Stomach smooth muscle (tissue), 2 donors: ENCODE measurements around the gene SLBP.

ENCODE experiments used
- H3K27ac ChIP-seq: one replicate; pipeline ENCODE4 v1.7.0; 2013; ENCODE audit warnings: mild to moderate bottlenecking, low read length, inconsistent platforms
- H3K27me3 ChIP-seq, 2 donors: one replicate each; pipeline ENCODE4 v1.7.0; 2013; ENCODE audit warnings: low read length in 2 of 2; ENCODE audit not compliant: insufficient read depth in 2 of 2, control insufficient read depth in 1 of 2
- H3K36me3 ChIP-seq, 2 donors: one replicate each; pipeline ENCODE4 v1.7.0; 2013; ENCODE audit warnings: low read length in 2 of 2; ENCODE audit not compliant: control insufficient read depth in 2 of 2, insufficient read depth in 2 of 2
- H3K4me1 ChIP-seq: one replicate; pipeline ENCODE4 v1.7.0; 2013; ENCODE audit warnings: low read length; ENCODE audit not compliant: control insufficient read depth, insufficient read depth
- H3K4me3 ChIP-seq, 2 donors: one replicate each; pipeline ENCODE4 v1.7.0; 2013; ENCODE audit warnings: low read length in 2 of 2
- H3K9ac ChIP-seq, 2 donors: one replicate each; pipeline ENCODE4 v1.7.0; 2013; ENCODE audit warnings: low read length in 2 of 2, mild to moderate bottlenecking in 1 of 2
- H3K9me3 ChIP-seq, 2 donors: one replicate each; pipeline ENCODE4 v1.7.0; 2013; ENCODE audit warnings: low read length in 2 of 2; ENCODE audit not compliant: control insufficient read depth in 2 of 2
- donor health status: healthy.
- donor health status: Pancreatic carcinoma.

SLBP gene

DNA sequence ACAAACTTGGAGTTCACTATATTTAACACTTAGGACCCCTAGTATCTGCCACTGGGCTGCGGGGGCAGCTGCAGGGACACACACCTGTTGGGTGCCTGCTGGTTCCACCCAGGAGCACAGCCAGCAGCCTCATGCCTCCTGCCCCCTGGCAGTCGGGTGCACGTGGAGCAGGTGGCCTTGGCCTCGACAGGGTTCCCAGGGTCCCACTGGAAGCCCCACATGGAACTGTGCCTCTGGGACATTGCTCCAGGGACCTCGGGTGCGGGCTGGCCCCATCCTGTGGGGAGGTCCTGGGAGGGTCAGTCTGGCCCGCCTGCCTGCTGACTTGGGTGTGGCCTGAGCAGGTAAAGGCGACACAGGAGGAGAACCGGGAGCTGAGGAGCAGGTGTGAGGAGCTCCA lies 27.2 kb upstream of the SLBP start:
- peaks cover 4 to 12% of the 10 kb centered on the region in 2 donors for H3K36me3 ChIP-seq

GRCh38 chr4:1738410-1738809 lies 26.3 kb upstream of the SLBP start:
- H3K27ac ChIP-seq = no peak overlapping the region
- H3K36me3 ChIP-seq = peaks cover 4 to 12% of the 10 kb centered on the region in 2 donors
- H3K27me3 ChIP-seq = no peaks in the 10 kb centered on the region
- peaks cover 0 to 9% of the 10 kb centered on the region in 2 donors for H3K9me3 ChIP-seq
- no peak overlapping the region for H3K4me3 ChIP-seq
- H3K9ac ChIP-seq = no peak overlapping the region
- H3K4me1 ChIP-seq = no peaks in the 10 kb centered on the region

More for the DNA sequence above, 27.2 kb upstream of the SLBP start:
- Histone ChIP-seq H3K9me3 (peaks cover 0 to 9% of the 10 kb centered on the region in 2 donors), H3K27ac (no peak overlapping the region), H3K27me3 (no peaks in the 10 kb centered on the region), H3K4me3 (no peak overlapping the region), H3K4me1 (no peaks in the 10 kb centered on the region), H3K9ac (no peak overlapping the region)

DNA sequence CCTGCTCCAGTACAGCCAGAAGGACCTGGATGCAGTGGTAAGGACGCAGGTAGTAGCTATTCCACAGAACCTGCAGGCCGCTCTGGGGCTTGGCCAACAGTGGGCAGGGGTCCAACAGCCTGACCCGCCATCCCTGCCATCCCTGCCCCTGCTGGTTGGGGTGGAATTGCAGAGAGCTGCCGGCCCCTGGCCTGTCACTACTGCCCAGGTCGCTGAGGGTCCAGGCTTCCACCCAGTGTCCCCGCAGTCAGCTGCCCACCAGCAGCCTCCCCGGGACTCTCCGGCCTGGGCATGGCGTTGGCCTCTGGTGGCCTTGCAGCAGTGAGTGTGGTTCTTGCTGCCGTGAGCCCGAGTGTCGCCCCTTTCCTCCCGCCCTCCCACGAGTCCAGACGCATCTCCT lies 25.5 kb upstream of the SLBP start:
- Histone ChIP-seq H3K9me3 (peaks cover 0 to 9% of the 10 kb centered on the region in 2 donors), H3K36me3 (peaks cover 4 to 12% of the 10 kb centered on the region in 2 donors), H3K27me3 (no peaks in the 10 kb centered on the region), H3K9ac (no peak overlapping the region), H3K4me3 (no peak overlapping the region), H3K4me1 (no peaks in the 10 kb centered on the region), H3K27ac (no peak overlapping the region)

GRCh38 chr4:1736812-1737211 lies 24.7 kb upstream of the SLBP start:
- Histone ChIP-seq H3K36me3 (peaks cover 6 to 12% of the 10 kb centered on the region in 2 donors), H3K4me3 (no peak overlapping the region)

DNA sequence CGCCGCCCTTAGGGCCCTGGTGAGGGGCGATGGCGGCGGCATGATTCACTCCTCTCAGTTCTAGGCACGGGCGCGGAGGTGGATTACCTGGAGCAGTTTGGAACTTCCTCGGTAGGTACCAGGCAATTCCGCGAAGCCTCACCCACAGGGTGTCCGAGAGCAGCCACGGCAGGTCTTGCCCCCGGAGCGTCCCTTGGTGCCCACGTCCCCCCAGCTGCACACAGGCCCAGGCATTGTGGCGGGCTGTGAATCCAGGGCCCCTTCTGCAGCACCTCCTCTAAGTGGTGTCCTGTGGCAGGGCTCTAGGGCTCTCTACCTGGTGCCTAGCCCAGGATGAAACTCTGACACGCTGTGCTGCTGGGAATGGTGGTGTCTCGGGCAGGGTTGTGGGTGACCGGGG lies 23.1 kb upstream of the SLBP start:
- Histone ChIP-seq H3K27me3 (no peaks in the 10 kb centered on the region), H3K9me3 (peaks cover 0 to 9% of the 10 kb centered on the region in 2 donors), H3K4me3 (no peak overlapping the region), H3K4me1 (no peaks in the 10 kb centered on the region), H3K36me3 (peaks cover 12% of the 10 kb centered on the region in 2 donors), H3K9ac (no peak overlapping the region), H3K27ac (no peak overlapping the region)

More at GRCh38 chr4:1736812-1737211, 24.7 kb upstream of the SLBP start:
- no peaks in the 10 kb centered on the region for H3K27me3 ChIP-seq
- H3K9ac ChIP-seq = no peak overlapping the region
- H3K27ac ChIP-seq = no peak overlapping the region
- peaks cover 0 to 9% of the 10 kb centered on the region in 2 donors for H3K9me3 ChIP-seq
- no peaks in the 10 kb centered on the region for H3K4me1 ChIP-seq

- Histone ChIP-seq H3K36me3 (peaks cover 12 to 14% of the 10 kb centered on the region in 2 donors), H3K4me3 (no peak overlapping the region), H3K4me1 (no peaks in the 10 kb centered on the region), H3K27me3 (no peaks in the 10 kb centered on the region), H3K9me3 (peaks cover 0 to under 1% of the 10 kb centered on the region in 2 donors), H3K27ac (no peak overlapping the region), H3K9ac (no peak overlapping the region)
These were observed 20.8 kb upstream of the SLBP start for GRCh38 chr4:1732911-1733310.

DNA sequence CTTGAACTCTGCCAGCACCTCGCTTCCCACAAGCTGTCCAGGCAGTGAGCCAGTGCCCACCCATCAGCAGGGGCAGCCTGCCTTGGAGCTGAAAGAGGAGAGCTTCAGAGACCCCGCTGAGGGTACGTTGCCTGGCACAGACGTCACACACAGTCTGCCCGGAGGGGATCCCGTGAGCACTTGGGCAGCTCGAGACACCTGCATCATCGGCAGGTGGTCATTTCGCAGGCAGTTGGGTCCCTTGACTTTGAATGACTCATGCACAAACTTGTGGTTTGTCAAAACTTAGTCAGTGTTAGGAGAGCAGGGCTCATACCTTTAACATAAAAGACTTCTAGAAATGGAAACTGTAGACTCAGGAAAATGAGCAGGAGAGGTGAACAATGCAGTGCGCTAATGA lies 19.1 kb upstream of the SLBP start:
- H3K36me3 ChIP-seq = peaks cover 7 to 14% of the 10 kb centered on the region in 2 donors

DNA sequence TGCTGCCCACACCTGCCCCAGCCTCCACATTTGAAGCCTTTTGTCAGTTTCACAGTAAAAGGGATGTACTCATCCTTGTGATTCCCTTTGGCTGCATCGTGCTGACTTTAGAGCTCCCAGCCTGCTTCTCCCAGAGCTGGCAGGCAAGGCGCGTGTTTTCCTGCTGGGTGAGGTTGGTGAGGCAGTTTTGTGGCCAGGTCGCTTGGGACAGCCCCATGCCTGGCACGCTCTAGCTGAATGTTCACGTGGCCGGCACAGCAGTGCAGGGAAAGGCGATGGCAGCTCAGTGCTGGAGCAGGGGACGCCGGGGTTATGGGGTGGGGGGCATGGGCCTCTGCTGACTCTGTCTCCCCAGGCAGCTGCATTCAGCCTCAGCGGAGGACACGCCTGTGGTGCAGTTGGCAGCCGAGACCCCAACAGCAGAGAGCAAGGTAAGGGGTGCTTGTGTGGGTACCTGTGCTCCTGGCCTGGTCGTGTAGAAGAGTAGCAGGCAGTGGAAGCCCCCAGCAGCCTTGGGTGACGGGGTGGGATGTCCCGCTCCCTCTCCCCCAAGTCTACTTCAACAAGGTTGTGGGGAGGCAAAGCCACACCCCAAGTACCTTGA lies 18.5 kb upstream of the SLBP start:
- Histone ChIP-seq H3K36me3 (peaks cover 8 to 15% of the 10 kb centered on the region in 2 donors), H3K9me3 (no peaks in the 10 kb centered on the region), H3K9ac (no peak overlapping the region), H3K4me1 (peaks cover 2% of the 10 kb centered on the region), H3K27me3 (no peaks in the 10 kb centered on the region), H3K4me3 (no peak overlapping the region), H3K27ac (no peak overlapping the region)

More for the DNA sequence above, 19.1 kb upstream of the SLBP start:
- Histone ChIP-seq H3K27ac (no peak overlapping the region), H3K9me3 (no peaks in the 10 kb centered on the region), H3K27me3 (no peaks in the 10 kb centered on the region), H3K4me1 (peaks cover 2% of the 10 kb centered on the region), H3K4me3 (no peak overlapping the region), H3K9ac (no peak overlapping the region)

- no peaks in the 10 kb centered on the region for H3K9me3 ChIP-seq
- no peak overlapping the region for H3K9ac ChIP-seq
- H3K4me1 ChIP-seq = peaks cover 5% of the 10 kb centered on the region
- H3K36me3 ChIP-seq = peaks cover 10 to 21% of the 10 kb centered on the region in 2 donors
- H3K4me3 ChIP-seq = no peak overlapping the region
- H3K27ac ChIP-seq = no peak overlapping the region
- no peaks in the 10 kb centered on the region for H3K27me3 ChIP-seq
These were observed 16.2 kb upstream of the SLBP start for GRCh38 chr4:1728061-1728980.

GRCh38 chr4:1727117-1728031 lies 15.3 kb upstream of the SLBP start:
- Histone ChIP-seq H3K27me3 (no peaks in the 10 kb centered on the region), H3K4me1 (peaks cover 9% of the 10 kb centered on the region), H3K27ac (no peak overlapping the region), H3K36me3 (peaks cover 10 to 19% of the 10 kb centered on the region in 2 donors), H3K9ac (no peak overlapping the region), H3K4me3 (no peak overlapping the region), H3K9me3 (no peaks in the 10 kb centered on the region)
